HG02870 (cell line): Measurements from ENCODE around the gene BRD7.

Experiments used
- ATAC-seq: cut with Tn5 transposase; IDR thresholded peaks from one replicate; pipeline ENCODE4 v1.9.1; 2021; ENCODE audit warnings: mild to moderate bottlenecking, moderate library complexity; ENCODE audit not compliant: unreplicated experiment

BRD7 gene

GRCh38 chr16:50305441-50306061, 63.2 kb downstream of the BRD7 start:
- no peak for ATAC-seq

GRCh38 chr16:50304467-50305440, 64.0 kb downstream of the BRD7 start:
- ATAC-seq = no peak

GRCh38 chr16:50303605-50304466, 65.0 kb downstream of the BRD7 start:
- ATAC-seq = no peak

GRCh38 chr16:50303041-50303604, 65.7 kb downstream of the BRD7 start:
- ATAC-seq = no peak

GRCh38 chr16:50302472-50303005, 66.2 kb downstream of the BRD7 start:
- no peak for ATAC-seq

GRCh38 chr16:50301626-50302471, 66.9 kb downstream of the BRD7 start:
- no peak for ATAC-seq

GRCh38 chr16:50300942-50301625, 67.7 kb downstream of the BRD7 start:
- no peak for ATAC-seq

GRCh38 chr16:50299508-50300105, 69.2 kb downstream of the BRD7 start:
- no peak for ATAC-seq

- ATAC-seq = no peak
These were observed 69.9 kb downstream of the BRD7 start for GRCh38 chr16:50298591-50299507.

- ATAC-seq = no peak
These were observed 70.7 kb downstream of the BRD7 start for GRCh38 chr16:50298075-50298460.

GRCh38 chr16:50297301-50298074, 71.3 kb downstream of the BRD7 start:
- no peak for ATAC-seq

- ATAC-seq = no peak
These were observed 72.0 kb downstream of the BRD7 start for GRCh38 chr16:50296807-50297206.

GRCh38 chr16:50295541-50296132, 73.2 kb downstream of the BRD7 start:
- ATAC-seq = no peak

GRCh38 chr16:50294955-50295354, 73.8 kb downstream of the BRD7 start:
- no peak for ATAC-seq

GRCh38 chr16:50293994-50294855, 74.6 kb downstream of the BRD7 start:
- ATAC-seq = no peak
